Lower lobe of right lung (tissue), 2 donors: ENCODE results near the gene WWP2. TPM values are rescaled to one million over a fixed set of nuclear protein-coding genes. Genes with fewer than 3 reads are reported as not detected.

Source experiments
- ATAC-seq, 2 donors: fragments of 200-7000 bp; cut with Tn5 transposase; one replicate each; pipeline ENCODE4 v1.9.1; 2020 to 2022; ENCODE audit warnings: mild to moderate bottlenecking in 2 of 2, moderate library complexity in 2 of 2
- DNase-seq: peaks from one replicate; pipeline ENCODE4 v3.0.0-alpha.2; 2020
- H3K27ac ChIP-seq: fragments of 200-600 bp; one replicate; pipeline ENCODE4 v1.8.0; 2022
- H3K27me3 ChIP-seq: fragments of 200-600 bp; one replicate; pipeline ENCODE4 v1.8.0; 2022; ENCODE audit warnings: low read depth
- H3K36me3 ChIP-seq: fragments of 200-600 bp; one replicate; pipeline ENCODE4 v1.8.0; 2022; ENCODE audit warnings: mild to moderate bottlenecking
- H3K4me1 ChIP-seq: fragments of 200-600 bp; one replicate; pipeline ENCODE4 v1.8.0; 2022
- H3K4me3 ChIP-seq: fragments of 200-600 bp; one replicate; pipeline ENCODE4 v1.8.0; 2022; ENCODE audit warnings: mild to moderate bottlenecking
- H3K9me3 ChIP-seq: fragments of 200-600 bp; one replicate; pipeline ENCODE4 v1.8.0; 2022
- intact Hi-C: fragments of 100-400 bp; cut with DNase I; formaldehyde crosslinking; loops from one replicate; pipeline ENCODE4 v1.11.0; 2022
- total RNA-seq: library from RNA; stranded (reverse); fragmentation: NEBNext Ultra II Directional; extraction: Animal tissue kit (Norgen Biotek cat#: 25700); gene quantifications from one replicate; pipeline ENCODE4 v1.2.1, GENCODE V29; 2021
- TF ChIP-seq, protein P1 (sequence below): fragments of 200-600 bp; IDR thresholded peaks from one replicate; pipeline ENCODE4 v1.8.0; 2022; ENCODE audit warnings: antibody characterized with exemption, mild to moderate bottlenecking
- donor health status: DM: no; HTN: yes; CAD: no; lungs with severe emphysema.

WWP2 gene
- total RNA-seq, 1 donor from 2014 or later = 83.7 TPM

DNA sequence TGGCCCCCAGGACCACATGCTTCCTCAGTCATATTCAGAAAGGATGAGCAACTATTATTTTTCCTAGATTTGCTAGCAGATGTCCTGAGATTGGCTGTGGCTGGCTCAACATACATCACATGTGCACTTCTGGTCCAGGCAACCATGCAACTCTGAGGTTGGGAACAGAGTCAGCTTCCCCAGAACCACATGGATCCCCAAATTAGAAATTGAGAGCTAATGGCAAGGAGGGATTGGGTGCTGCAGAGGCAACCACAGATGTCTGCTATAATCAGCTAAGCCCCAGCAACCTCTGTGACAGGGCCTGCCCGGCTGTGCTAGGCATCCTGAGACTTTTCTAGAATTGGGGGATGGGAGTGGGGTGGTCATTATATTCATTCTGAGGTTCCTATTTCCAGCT, 155.2 kb downstream of the WWP2 start:
- Histone ChIP-seq H3K9me3 (no peaks in the 10 kb centered on the region), H3K27ac (peak overlapping the region; percentile 49), H3K4me3 (no peak overlapping the region), H3K36me3 (peaks cover 14% of the 10 kb centered on the region), H3K4me1 (peaks cover 5% of the 10 kb centered on the region), H3K27me3 (no peaks in the 10 kb centered on the region)
- ATAC-seq (peak in 1 of 2 donors; percentile 12), DNase-seq (no peak)
- intact Hi-C loops = no loop called here
- TF ChIP-seq, protein P1, sequence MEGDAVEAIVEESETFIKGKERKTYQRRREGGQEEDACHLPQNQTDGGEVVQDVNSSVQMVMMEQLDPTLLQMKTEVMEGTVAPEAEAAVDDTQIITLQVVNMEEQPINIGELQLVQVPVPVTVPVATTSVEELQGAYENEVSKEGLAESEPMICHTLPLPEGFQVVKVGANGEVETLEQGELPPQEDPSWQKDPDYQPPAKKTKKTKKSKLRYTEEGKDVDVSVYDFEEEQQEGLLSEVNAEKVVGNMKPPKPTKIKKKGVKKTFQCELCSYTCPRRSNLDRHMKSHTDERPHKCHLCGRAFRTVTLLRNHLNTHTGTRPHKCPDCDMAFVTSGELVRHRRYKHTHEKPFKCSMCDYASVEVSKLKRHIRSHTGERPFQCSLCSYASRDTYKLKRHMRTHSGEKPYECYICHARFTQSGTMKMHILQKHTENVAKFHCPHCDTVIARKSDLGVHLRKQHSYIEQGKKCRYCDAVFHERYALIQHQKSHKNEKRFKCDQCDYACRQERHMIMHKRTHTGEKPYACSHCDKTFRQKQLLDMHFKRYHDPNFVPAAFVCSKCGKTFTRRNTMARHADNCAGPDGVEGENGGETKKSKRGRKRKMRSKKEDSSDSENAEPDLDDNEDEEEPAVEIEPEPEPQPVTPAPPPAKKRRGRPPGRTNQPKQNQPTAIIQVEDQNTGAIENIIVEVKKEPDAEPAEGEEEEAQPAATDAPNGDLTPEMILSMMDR = no peak

DNA sequence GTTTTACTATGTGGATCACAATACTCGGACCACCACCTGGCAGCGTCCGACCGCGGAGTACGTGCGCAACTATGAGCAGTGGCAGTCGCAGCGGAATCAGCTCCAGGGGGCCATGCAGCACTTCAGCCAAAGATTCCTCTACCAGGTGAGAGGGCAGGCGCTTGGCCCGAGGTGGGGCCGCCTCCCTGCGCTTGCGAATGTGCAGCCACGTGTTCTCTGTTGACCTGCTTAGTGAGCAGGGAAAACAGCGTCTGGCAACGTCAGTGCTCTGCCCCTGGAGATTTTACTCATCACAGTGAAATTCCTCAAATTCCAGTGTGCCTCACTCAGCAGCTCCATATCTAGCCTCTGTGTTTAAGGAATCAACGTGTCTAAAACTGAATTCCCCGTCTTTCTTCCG, 155.6 kb downstream of the WWP2 start:
- DNase-seq (peak; percentile 52), ATAC-seq (peak; percentile 58 to 70)
- Histone ChIP-seq H3K36me3 (peaks cover 14% of the 10 kb centered on the region), H3K4me1 (peaks cover 5% of the 10 kb centered on the region), H3K27ac (peak overlapping the region; percentile 49), H3K27me3 (no peaks in the 10 kb centered on the region), H3K9me3 (no peaks in the 10 kb centered on the region), H3K4me3 (no peak overlapping the region)
- intact Hi-C loops = no loop called here
- TF ChIP-seq, protein P1 = no peak

DNA sequence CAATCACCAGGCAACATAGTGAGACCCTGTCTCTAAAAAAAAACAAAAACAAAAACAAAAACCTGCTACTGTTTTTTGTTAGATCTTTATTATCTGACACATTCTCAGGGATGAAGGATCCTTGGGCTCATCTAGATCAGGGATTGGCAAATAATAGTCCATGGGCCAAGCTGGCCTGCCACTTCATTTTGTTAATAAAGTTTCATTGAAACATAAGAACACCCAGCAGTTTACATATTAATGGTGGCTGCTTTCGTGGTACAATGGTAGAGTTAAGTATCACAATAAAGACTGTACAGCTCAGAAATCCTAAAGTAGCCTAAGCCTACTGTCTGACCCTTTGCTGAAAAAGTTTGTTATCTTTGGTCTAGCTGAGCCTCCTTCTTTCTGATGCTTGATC, 156.1 kb downstream of the WWP2 start:
- H3K4me3 ChIP-seq = no peak overlapping the region
- peak overlapping the region; percentile 0 for H3K27ac ChIP-seq
- no peak for DNase-seq
- H3K4me1 ChIP-seq = peaks cover 5% of the 10 kb centered on the region
- H3K9me3 ChIP-seq = no peaks in the 10 kb centered on the region
- intact Hi-C loops = no loop called here
- no peak for ATAC-seq
- no peaks in the 10 kb centered on the region for H3K27me3 ChIP-seq
- peaks cover 14% of the 10 kb centered on the region for H3K36me3 ChIP-seq
- TF ChIP-seq, protein P1 = no peak

DNA sequence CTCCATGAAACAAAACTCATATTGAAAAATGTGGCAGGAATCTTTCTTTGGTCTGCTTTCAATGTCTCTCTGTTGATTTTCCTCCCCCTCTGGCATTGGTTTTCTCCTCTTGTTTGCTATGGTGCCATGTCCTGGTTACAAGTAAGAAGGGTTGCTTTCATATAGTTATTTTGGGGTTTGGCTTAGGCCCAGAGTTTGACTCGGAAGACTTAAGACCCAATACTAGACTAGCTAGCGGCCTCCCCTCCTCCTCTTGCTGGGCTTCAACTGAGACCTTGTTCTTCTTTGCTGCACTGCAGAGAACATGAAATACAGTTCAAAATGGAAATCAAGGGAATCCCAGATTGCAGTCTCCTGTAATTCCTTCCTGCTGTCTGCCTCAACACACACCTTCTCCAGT, 159.0 kb downstream of the WWP2 start:
- no peaks in the 10 kb centered on the region for H3K9me3 ChIP-seq
- peaks cover 5% of the 10 kb centered on the region for H3K4me1 ChIP-seq
- no peak for ATAC-seq
- intact Hi-C loops = loop anchor here (10.0 kb wide), 1 partner anchor 126 kb away; no protein-coding TSS in a partner anchor
- no peak overlapping the region for H3K27ac ChIP-seq
- H3K4me3 ChIP-seq = no peak overlapping the region
- no peaks in the 10 kb centered on the region for H3K27me3 ChIP-seq
- TF ChIP-seq, protein P1 = no peak
- peaks cover 31% of the 10 kb centered on the region for H3K36me3 ChIP-seq
- no peak for DNase-seq

DNA sequence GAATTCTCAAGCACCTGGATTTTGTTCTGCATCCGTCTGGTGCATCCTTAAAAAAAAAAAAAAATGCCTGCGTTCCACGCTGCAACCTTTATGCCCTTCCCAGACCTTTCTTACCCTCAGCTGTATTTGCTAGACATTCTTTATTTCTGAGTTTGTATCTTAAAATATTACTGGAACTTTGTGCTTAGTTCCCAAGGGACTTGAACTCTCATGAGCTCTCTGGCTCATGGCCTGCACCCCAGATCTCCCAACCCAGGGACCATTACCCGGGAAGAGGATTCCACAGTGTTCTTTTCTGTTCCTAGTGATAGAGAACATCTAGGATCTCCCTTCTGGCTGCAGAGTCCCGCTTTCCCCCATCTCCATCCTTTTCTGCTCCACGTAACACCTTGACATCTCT, 160.1 kb downstream of the WWP2 start:
- Histone ChIP-seq H3K9me3 (no peaks in the 10 kb centered on the region), H3K4me3 (no peak overlapping the region), H3K27me3 (no peaks in the 10 kb centered on the region), H3K27ac (no peak overlapping the region), H3K4me1 (peaks cover 5% of the 10 kb centered on the region), H3K36me3 (peaks cover 40% of the 10 kb centered on the region)
- TF ChIP-seq, protein P1 = no peak
- intact Hi-C loops = loop anchor here (10.0 kb wide), 1 partner anchor 127 kb away; no protein-coding TSS in a partner anchor
- ATAC-seq (no peak), DNase-seq (no peak)
